CD4-positive, alpha-beta T cell treated with Interleukin-2 at 100 ng/mL for 4 hours (primary cell): Measurements from ENCODE around the gene ITGA2.

ENCODE experiments used
- DNase-seq: peaks from one replicate; pipeline ENCODE4 v3.0.0-alpha.2; 2020; ENCODE audit warnings: low spot score

ITGA2 gene

GRCh38 chr5:53059281-53059680, 70.1 kb downstream of the ITGA2 start:
- DNase-seq = no peak

- no peak for DNase-seq
Observed at GRCh38 chr5:53063176-53063575, 74.0 kb downstream of the ITGA2 start.

- DNase-seq = no peak
Observed at GRCh38 chr5:53063791-53064190, 74.6 kb downstream of the ITGA2 start.

- no peak for DNase-seq
Observed at GRCh38 chr5:53066088-53066487, 76.9 kb downstream of the ITGA2 start.

- no peak for DNase-seq
Observed at GRCh38 chr5:53067641-53068040, 78.5 kb downstream of the ITGA2 start.

- no peak for DNase-seq
Observed at GRCh38 chr5:53068291-53068836, 79.2 kb downstream of the ITGA2 start.

- DNase-seq = peak; percentile 38
Observed at GRCh38 chr5:53069626-53070025, 80.5 kb downstream of the ITGA2 start.

GRCh38 chr5:53071298-53071697, 82.1 kb downstream of the ITGA2 start:
- no peak for DNase-seq

- no peak for DNase-seq
Observed at GRCh38 chr5:53071738-53072137, 82.6 kb downstream of the ITGA2 start.

- no peak for DNase-seq
Observed at GRCh38 chr5:53073348-53073747, 84.2 kb downstream of the ITGA2 start.

GRCh38 chr5:53076014-53076583, 86.9 kb downstream of the ITGA2 start:
- no peak for DNase-seq

- no peak for DNase-seq
Observed at GRCh38 chr5:53080271-53080670, 91.1 kb downstream of the ITGA2 start.

- DNase-seq = no peak
Observed at GRCh38 chr5:53083927-53084326, 94.8 kb downstream of the ITGA2 start.

- no peak for DNase-seq
Observed at GRCh38 chr5:53084546-53085255, 95.5 kb downstream of the ITGA2 start.

- DNase-seq = no peak
Observed at GRCh38 chr5:53087171-53087570, 98.0 kb downstream of the ITGA2 start.

GRCh38 chr5:53087621-53088121, 98.5 kb downstream of the ITGA2 start:
- DNase-seq = no peak

GRCh38 chr5:53089481-53089991, 100.4 kb downstream of the ITGA2 start:
- DNase-seq = peak; percentile 40

- no peak for DNase-seq
Observed at GRCh38 chr5:53090229-53090628, 101.1 kb downstream of the ITGA2 start.

- DNase-seq = no peak
Observed at GRCh38 chr5:53091289-53091688, 102.1 kb downstream of the ITGA2 start.

- no peak for DNase-seq
Observed at GRCh38 chr5:53092242-53092641, 103.1 kb downstream of the ITGA2 start.

- DNase-seq = no peak
Observed at GRCh38 chr5:53095217-53095616, 106.1 kb downstream of the ITGA2 start.

- peak; percentile 81 for DNase-seq
Observed at GRCh38 chr5:53095931-53096525, 106.9 kb downstream of the ITGA2 start.

- DNase-seq = no peak
Observed at GRCh38 chr5:53099546-53099945, 110.4 kb downstream of the ITGA2 start.
